Subcutaneous adipose tissue (tissue), 4 donors: ENCODE results near the gene LRRC49. TPM values are rescaled to one million over a fixed set of nuclear protein-coding genes. Genes with fewer than 3 reads are reported as not detected.

ENCODE experiments used
- CTCF ChIP-seq: fragments of 450-650 bp; IDR thresholded peaks from one replicate; pipeline ENCODE4 v1.5.1; 2016; ENCODE audit warnings: low read depth, mild to moderate bottlenecking, control low read depth, antibody characterized with exemption, moderate library complexity
- total RNA-seq, 4 donors: library from RNA; depleted of rRNA; stranded (reverse); fragments of >200 nt; gene quantifications; one replicate each; pipeline ENCODE4 v1.1.0, GENCODE V29; 2016

The LRRC49 gene
- total RNA-seq, 4 donors from 2014 or later = 3.2 to 8.8 (median 4.8) TPM

DNA sequence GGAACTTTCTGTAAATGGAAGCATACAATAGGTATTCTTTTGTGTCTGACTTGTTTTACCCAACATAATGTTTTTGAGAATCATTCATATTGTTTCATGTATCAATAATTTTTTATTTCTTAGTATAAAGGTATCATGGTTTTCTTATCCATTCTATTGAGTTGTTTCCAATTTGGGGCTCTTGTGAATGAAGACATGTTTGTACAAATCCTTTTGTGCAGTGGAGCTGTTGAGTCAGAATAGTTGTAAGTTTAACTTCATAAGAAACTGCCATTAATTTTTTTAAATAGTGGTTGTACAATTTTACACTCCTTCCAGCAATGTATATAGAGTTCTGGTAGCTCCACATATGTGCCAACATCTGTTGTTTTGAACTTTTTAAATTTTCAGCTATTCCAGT is 163.5 kb downstream of the LRRC49 start:
- TF ChIP-seq CTCF = no peak

GRCh38 chr15:71057143-71057542 is 164.5 kb downstream of the LRRC49 start:
- no peak for TF ChIP-seq CTCF

DNA sequence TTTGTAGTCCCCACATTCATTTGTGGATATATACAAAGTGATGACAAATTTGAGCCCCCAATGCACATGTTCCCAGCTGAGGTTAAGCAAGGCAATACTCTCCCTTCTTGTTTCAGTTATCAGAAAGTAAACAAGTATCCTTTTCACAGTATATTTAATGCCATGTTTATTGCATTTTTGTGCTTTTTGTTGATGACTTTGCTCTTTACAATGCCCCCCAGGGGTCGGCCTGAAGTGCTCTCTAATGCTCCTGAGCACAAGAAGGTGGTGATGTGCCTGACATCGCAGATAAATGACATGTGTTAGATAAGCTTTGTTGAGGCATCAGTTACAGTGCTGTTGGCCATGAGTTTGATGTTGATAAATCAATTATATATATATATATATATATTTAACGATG is 165.0 kb downstream of the LRRC49 start:
- no peak for TF ChIP-seq CTCF

- TF ChIP-seq CTCF = no peak
Measured at GRCh38 chr15:71060983-71061382, 168.4 kb downstream of the LRRC49 start.

- TF ChIP-seq CTCF = no peak
Measured at GRCh38 chr15:71066983-71067382, 174.4 kb downstream of the LRRC49 start.

DNA sequence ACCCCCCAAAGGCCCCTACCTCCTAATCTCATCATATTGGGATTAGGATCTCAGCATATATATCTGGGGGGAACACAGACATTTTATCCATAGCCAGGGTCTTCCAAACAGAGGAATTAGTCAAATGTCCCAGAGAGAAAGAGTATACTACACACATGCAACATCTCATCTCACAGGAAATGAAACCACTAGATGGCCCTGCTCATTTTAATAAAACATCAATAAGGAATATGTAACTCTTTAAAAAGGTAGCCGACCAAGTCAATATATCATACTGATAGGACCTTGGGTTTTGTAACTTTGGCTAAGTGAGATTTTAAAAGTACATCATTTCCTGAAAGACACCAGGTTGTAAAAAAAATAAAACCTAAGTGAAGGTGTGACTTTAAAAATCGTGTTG is 177.1 kb downstream of the LRRC49 start:
- no peak for TF ChIP-seq CTCF

DNA sequence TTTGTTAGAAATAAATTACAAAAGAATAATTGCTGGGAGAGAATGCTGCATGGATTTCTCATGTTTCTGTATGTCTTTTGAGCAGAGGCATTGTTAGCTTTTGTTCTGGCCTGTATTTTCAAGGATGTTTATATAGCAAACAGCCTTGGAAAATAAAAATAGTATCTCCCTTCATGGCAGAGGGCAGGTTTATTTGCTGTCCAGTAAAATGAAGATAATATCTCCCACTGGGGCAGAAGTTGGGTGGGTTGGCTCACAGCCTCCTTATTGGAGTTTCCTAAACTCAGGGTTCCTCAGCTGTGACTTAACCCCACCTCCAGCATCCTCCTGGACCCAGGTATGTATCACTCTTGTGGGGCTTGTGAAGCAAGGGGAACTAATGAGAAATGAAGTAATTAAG is 178.9 kb downstream of the LRRC49 start:
- no peak for TF ChIP-seq CTCF
